GM19025 (cell line): ENCODE measurements around the gene KREMEN1.
"Not testable (repeated sequence)": the region's sequence is repeated elsewhere in the genome, so short reads cannot be mapped to it uniquely, and the experiment has no call there.

Source experiments
- ATAC-seq: cut with Tn5 transposase; IDR thresholded peaks from one replicate; pipeline ENCODE4 v1.9.1; 2021; ENCODE audit warnings: mild to moderate bottlenecking, low read depth, moderate library complexity; ENCODE audit not compliant: unreplicated experiment

Gene KREMEN1

GRCh38 chr22:29074276-29074772 lies 1.5 kb downstream of the KREMEN1 start:
- ATAC-seq: no peak

- no peak for ATAC-seq
Observed at GRCh38 chr22:29078036-29078868, 5.4 kb downstream of the KREMEN1 start.

- no peak for ATAC-seq
Observed at GRCh38 chr22:29078869-29079207, 6.0 kb downstream of the KREMEN1 start.

- ATAC-seq: no peak
Observed at GRCh38 chr22:29079218-29079901, 6.5 kb downstream of the KREMEN1 start.

- ATAC-seq: no peak
Observed at GRCh38 chr22:29080106-29080975, 7.5 kb downstream of the KREMEN1 start.

- no peak for ATAC-seq
Observed at GRCh38 chr22:29081517-29082236, 8.8 kb downstream of the KREMEN1 start.

- ATAC-seq: no peak
Observed at GRCh38 chr22:29082826-29083545, 10.2 kb downstream of the KREMEN1 start.

GRCh38 chr22:29083576-29083932 lies 10.7 kb downstream of the KREMEN1 start:
- not testable (repeated sequence) for ATAC-seq

- no peak for ATAC-seq
Observed at GRCh38 chr22:29083933-29084591, 11.2 kb downstream of the KREMEN1 start.

GRCh38 chr22:29087012-29087411 lies 14.2 kb downstream of the KREMEN1 start:
- no peak for ATAC-seq

- no peak for ATAC-seq
Observed at GRCh38 chr22:29088809-29089208, 16.0 kb downstream of the KREMEN1 start.

GRCh38 chr22:29089507-29089906 lies 16.7 kb downstream of the KREMEN1 start:
- no peak for ATAC-seq

- ATAC-seq: no peak
Observed at GRCh38 chr22:29090039-29090438, 17.2 kb downstream of the KREMEN1 start.

GRCh38 chr22:29092243-29092642 lies 19.4 kb downstream of the KREMEN1 start:
- ATAC-seq: no peak

- no peak for ATAC-seq
Observed at GRCh38 chr22:29093030-29093429, 20.2 kb downstream of the KREMEN1 start.

GRCh38 chr22:29093501-29094300 lies 20.9 kb downstream of the KREMEN1 start:
- no peak for ATAC-seq

GRCh38 chr22:29095459-29095858 lies 22.6 kb downstream of the KREMEN1 start:
- no peak for ATAC-seq
